Measurements from ENCODE around the gene MYH10. TPM values are rescaled to one million over a fixed set of nuclear protein-coding genes. Genes with fewer than 3 reads are reported as not detected.

Gene MYH10
- polyA plus RNA-seq, 1 donor from 2014 or later: 61.1 TPM

DNA sequence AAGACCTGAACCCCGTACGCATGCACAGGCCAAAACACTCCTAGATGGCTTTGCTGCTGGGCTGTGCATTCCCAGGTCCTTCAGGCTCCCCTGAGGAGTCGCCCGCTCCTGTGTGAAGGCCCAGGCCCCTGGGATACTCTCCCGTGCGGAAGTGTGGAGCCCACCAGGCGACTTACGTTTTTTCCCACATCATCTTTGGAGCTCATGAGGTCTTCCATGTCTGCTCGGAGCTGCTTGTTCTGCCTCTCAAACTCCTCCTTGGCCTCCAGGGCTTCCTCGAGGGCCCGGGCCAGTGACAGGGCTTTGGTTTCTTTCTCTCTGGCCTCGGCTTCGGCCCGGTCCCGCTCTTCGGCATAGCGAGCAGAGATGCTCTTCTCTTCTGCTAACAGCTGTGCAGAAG, 138.4 kb downstream of the MYH10 start:
- H3K9ac ChIP-seq (ENCODE audit: low read length): no peak overlapping the region
- H3K27ac ChIP-seq (ENCODE audit: low read length): no peak overlapping the region
- TF ChIP-seq REST (IDR thresholded peaks at IDR 0.05; ENCODE audit: borderline replicate concordance): no peak
- TF ChIP-seq SMC3 (conservative IDR thresholded peaks at IDR 0.05; ENCODE audit: poor library complexity): no peak
- TF ChIP-seq TAF1 (IDR thresholded peaks at IDR 0.05; ENCODE audit: low read depth): no peak
- TF ChIP-seq, protein P1, sequence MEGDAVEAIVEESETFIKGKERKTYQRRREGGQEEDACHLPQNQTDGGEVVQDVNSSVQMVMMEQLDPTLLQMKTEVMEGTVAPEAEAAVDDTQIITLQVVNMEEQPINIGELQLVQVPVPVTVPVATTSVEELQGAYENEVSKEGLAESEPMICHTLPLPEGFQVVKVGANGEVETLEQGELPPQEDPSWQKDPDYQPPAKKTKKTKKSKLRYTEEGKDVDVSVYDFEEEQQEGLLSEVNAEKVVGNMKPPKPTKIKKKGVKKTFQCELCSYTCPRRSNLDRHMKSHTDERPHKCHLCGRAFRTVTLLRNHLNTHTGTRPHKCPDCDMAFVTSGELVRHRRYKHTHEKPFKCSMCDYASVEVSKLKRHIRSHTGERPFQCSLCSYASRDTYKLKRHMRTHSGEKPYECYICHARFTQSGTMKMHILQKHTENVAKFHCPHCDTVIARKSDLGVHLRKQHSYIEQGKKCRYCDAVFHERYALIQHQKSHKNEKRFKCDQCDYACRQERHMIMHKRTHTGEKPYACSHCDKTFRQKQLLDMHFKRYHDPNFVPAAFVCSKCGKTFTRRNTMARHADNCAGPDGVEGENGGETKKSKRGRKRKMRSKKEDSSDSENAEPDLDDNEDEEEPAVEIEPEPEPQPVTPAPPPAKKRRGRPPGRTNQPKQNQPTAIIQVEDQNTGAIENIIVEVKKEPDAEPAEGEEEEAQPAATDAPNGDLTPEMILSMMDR (IDR thresholded peaks at IDR 0.05; ENCODE audit: poor library complexity, severe bottlenecking): no peak
- TF ChIP-seq RAD21 (conservative IDR thresholded peaks at IDR 0.05): no peak
- no peaks in the 10 kb centered on the region for H4K20me1 ChIP-seq (ENCODE audit: insufficient read depth)
- H3K36me3 ChIP-seq (ENCODE audit: insufficient read depth, low read length): peaks cover 11% of the 10 kb centered on the region
- H2AFZ ChIP-seq (ENCODE audit: low read depth, low read length): no peak overlapping the region
- H3K27me3 ChIP-seq (ENCODE audit: insufficient read depth, low read depth, low read length): no peaks in the 10 kb centered on the region
- no peaks in the 10 kb centered on the region for H3K9me3 ChIP-seq (ENCODE audit: low read length)
- no peaks in the 10 kb centered on the region for H3K9me2 ChIP-seq (ENCODE audit: insufficient read depth, low read length)
- no peak overlapping the region for H3K4me2 ChIP-seq (ENCODE audit: low read length)
- H3F3A ChIP-seq (ENCODE audit: insufficient read depth, low read length, poor library complexity, severe bottlenecking): no peaks in the 10 kb centered on the region
- H3K79me2 ChIP-seq (replicated peaks; ENCODE audit: insufficient read depth, low read length): no peaks in the 10 kb centered on the region
- H3K4me3 ChIP-seq (ENCODE audit: low read length): no peak overlapping the region

GRCh38 chr17:8490256-8491023, 140.1 kb downstream of the MYH10 start:
- no peak for TF ChIP-seq EZH2 (IDR thresholded peaks at IDR 0.05; ENCODE audit: borderline replicate concordance, insufficient read depth, low read length, poor library complexity, severe bottlenecking)
- no peak for TF ChIP-seq SMC3 (conservative IDR thresholded peaks at IDR 0.05; ENCODE audit: poor library complexity)
- no peak for TF ChIP-seq TAF1 (IDR thresholded peaks at IDR 0.05; ENCODE audit: low read depth)
- TF ChIP-seq RAD21 (conservative IDR thresholded peaks at IDR 0.05): no peak
- TF ChIP-seq MXI1 (conservative IDR thresholded peaks at IDR 0.05; ENCODE audit: poor library complexity, severe bottlenecking): no peak
- TF ChIP-seq EP300 (conservative IDR thresholded peaks at IDR 0.05; ENCODE audit: poor library complexity, severe bottlenecking): no peak
- no peak for TF ChIP-seq REST (IDR thresholded peaks at IDR 0.05; ENCODE audit: borderline replicate concordance)
- TF ChIP-seq, protein P1 (IDR thresholded peaks at IDR 0.05; ENCODE audit: poor library complexity, severe bottlenecking): no peak
- TF ChIP-seq POLR2AphosphoS5 (IDR thresholded peaks at IDR 0.05): no peak
- H3K9me3 ChIP-seq (ENCODE audit: low read length): no peaks in the 10 kb centered on the region
- no peaks in the 10 kb centered on the region for H3F3A ChIP-seq (ENCODE audit: insufficient read depth, low read length, poor library complexity, severe bottlenecking)
- peaks cover 20% of the 10 kb centered on the region for H3K36me3 ChIP-seq (ENCODE audit: insufficient read depth, low read length)
- no peak overlapping the region for H3K4me3 ChIP-seq (ENCODE audit: low read length)
- H3K27ac ChIP-seq (ENCODE audit: low read length): no peak overlapping the region
- H3K9ac ChIP-seq (ENCODE audit: low read length): no peak overlapping the region
- no peaks in the 10 kb centered on the region for H3K9me2 ChIP-seq (ENCODE audit: insufficient read depth, low read length)
- no peak overlapping the region for H3K4me2 ChIP-seq (ENCODE audit: low read length)
- no peak overlapping the region for H2AFZ ChIP-seq (ENCODE audit: low read depth, low read length)
- no peaks in the 10 kb centered on the region for H3K79me2 ChIP-seq (replicated peaks; ENCODE audit: insufficient read depth, low read length)
- no peaks in the 10 kb centered on the region for H4K20me1 ChIP-seq (ENCODE audit: insufficient read depth)
- H3K27me3 ChIP-seq (ENCODE audit: insufficient read depth, low read depth, low read length): no peaks in the 10 kb centered on the region

Measured in neural cell (in vitro differentiated cells).